GM19455 (cell line): ENCODE measurements around the gene DNAJA4.
"Not testable (repeated sequence)": the region's sequence is repeated elsewhere in the genome, so short reads cannot be mapped to it uniquely, and the experiment has no call there.

ENCODE experiments used
- ATAC-seq: cut with Tn5 transposase; IDR thresholded peaks from one replicate; pipeline ENCODE4 v1.9.1; 2021; ENCODE audit not compliant: unreplicated experiment

Gene DNAJA4

DNA sequence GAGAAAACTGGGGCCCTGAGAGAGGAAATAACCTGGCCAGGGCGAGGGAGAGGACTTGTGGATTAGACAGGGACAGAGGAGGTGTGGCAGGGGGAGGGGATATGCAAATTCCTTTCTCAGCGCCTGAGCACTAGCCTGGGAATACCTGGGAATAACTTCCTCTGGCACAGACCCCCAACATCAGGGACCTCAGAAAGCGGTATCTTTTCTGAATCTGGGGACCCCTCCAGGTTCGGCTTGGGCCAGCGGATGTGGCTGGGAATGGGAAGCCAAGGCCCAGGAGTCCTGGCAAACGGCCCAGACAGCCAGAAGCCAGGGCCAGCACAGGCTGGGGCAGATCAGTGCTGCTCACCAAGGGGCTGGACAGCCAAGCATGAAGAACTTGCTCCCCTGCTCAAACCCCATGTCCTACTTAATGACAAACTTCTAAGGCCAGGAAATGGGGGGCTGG is 20.8 kb upstream of the DNAJA4 start:
- no peak for ATAC-seq

DNA sequence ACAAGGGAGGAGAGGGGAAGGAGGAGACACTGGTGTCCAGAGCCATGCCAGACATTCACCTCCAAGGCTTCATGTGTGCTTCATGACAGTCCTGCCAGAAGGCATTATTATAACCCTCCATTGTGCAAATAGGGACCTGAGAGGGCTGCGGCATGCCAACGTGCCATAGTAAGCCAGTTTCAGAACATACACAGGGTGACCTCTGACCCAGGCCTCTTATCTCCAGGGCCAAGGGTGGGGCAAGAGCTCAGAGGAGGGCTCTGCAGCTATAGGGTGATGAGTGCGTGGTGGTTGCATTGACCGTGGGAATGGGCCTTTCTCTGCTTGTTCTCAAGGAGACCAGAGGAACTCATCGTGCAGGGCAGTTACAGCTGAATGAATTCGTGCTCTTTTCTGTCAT is 20.3 kb upstream of the DNAJA4 start:
- ATAC-seq, result no peak

DNA sequence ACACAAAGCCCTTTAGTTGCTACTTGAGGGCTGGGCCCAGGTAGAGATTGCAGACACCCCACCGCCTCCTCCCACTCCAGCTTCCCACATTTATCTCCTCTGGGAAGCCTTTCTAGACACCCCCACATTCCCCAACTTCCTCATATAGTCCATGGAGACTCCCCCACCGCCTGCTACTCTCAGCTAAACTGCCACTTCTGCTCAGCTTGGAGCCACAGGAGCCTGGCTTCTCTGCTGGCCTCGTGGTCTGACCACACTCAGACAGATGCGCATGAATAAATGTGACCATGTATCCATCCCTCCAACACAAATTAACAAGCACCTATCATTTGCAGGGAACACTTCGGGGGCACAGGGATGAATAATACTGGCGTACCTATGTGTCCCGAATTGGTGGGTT is 19.5 kb upstream of the DNAJA4 start:
- ATAC-seq, result no peak

DNA sequence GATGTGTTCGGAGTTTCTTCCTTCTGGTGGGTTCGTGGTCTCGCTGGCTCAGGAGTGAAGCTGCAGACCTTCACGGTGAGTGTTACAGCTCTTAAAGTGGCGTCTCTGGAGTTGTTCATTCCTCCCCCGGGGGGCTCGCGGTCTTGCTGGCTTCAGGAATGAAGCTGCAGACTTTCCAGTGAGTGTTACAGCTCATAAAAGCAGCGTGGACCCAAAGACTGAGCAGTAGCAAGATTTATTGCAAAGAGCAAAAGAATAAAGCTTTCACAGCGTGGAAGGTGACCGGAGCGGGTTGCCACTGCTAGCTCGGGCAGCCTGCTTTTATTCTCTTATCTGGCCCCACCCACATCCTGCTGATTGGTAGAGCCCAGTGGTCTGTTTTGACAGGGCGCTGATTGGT is 19.0 kb upstream of the DNAJA4 start:
- not testable (repeated sequence) for ATAC-seq

DNA sequence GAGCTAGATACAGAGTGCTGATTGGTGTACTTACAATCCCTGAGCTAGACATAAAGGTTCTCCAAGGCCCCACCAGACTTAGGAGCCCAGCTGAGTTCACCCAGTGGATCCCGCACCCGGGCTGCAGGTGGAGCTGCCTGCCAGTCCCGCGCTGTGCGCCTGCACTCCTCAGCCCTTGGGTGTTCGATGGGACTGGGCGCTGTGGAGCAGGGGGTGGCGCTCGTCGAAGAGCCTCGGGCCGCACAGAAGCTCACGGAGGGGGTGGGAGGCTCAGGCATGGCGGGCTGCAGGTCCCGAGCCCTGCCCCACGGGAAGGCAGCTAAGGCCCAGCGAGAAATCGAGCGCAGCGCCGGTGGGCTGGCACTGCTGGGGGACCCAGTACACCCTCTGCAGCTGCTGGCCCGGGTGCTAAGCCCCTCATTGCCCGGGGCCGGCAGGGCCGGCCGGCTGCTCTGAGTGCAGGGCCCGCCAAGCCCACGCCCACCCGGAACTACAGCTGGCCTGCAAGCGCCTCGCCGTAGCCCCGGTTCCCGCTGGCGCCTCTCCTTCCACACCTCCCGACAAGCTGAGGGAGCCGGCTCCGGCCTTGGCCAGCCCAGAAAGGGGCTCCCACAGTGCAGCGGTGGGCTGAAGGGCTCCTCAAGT is 18.3 kb upstream of the DNAJA4 start:
- ATAC-seq, result not testable (repeated sequence)

DNA sequence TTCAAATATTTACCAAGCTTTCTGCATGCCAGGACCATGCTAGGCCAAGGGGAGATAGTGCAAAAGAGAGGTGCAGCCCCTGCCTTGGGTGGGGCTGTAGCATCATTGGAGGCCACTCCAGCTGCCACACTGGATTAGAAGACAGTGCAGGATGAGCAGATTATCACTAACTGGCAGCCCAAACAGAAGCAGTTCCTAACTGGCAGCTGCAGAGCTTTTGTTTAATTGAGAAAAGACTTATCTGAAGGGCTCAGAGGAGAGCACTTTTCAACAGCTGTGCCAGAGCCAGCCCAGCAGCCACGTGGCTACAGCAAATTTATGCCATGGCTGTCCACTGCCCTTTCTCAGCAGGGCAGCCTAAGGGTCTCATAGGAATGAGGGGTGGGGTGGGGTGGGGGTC is 16.5 kb upstream of the DNAJA4 start:
- no peak for ATAC-seq

DNA sequence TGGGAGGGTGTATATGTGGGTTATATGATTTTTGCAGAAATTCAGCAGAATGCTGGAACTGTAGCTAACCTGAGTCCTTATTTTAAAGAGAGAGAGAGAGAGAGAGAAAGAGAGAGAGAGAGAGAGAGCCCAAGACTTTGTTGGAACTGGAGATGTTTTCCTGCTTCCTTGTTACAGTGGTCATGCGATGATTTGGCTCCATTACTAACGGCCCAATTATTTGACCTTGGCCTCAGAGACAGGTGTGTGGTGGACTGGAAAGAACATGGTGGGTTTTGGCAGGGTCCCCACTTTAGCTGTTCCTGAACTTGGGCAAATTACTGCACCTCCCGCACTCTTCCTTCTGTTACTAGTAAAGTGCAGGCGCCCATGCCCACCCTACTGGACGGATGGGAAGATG is 15.2 kb upstream of the DNAJA4 start:
- ATAC-seq, result no peak

DNA sequence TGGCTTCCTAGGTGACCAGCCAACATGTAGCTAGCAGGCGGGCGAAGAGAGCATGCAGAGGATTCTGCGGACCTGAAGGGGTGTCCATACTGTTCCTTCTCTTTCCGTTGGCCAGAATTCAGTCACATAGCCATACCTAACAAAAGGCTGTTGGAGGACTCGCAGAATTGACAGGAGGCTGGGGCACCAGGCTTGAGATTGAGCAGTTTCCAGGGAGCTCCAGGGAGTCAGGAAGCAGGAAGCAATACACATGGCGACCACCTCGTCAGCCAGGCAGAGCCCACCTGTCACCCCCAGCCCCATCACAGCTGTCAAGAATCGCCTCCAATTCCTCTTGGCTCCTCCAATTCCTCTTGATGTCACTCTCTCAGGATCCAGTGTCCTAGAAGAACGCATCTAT is 13.2 kb upstream of the DNAJA4 start:
- ATAC-seq, result no peak

DNA sequence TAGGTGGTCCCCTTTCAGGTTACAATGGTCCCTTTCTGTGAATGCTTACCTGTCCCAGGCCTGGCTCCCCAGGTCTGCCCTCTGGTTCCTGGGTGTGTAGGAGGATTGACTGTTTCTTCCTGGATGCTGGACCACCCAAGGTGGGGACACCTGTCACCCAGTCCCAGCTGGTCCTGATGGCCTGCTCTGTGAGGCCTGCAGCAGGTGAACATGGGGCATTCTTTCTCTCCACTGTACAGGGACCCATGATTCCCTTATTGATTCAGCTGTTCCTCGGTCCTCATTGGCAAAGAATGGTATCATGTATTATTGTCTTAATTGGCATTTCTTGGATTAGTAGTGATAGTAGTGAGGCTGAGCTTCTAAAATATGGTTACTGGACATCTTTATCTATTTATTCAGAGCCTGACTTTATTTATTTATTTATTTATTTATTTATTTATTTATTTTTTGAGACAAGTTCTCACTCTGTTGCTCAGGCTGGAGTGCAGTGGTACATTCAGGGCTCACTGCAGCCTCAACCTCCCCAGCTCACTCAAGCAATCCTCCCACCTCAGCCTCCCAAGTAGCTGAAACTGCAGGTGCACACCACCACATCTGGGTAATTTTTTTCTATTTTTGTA is 8.8 kb upstream of the DNAJA4 start:
- no peak for ATAC-seq

DNA sequence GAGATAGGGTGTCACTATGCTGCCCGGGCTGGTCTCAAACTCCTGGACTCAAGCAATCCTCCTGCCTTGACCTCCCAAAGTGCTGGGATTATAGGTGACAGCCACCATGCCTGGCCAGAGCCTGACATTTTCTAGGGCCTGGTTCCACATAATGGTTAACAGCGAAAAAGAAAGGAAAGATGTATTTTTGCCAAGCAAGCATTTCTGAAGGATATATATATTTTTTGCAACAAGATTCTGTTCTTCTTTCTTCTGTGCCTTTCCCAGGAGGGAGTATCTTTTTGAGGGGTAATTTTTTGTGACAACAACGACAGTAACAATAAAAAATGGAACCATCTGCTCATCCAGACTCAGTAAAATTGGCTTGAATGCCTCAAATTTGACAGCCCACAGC is 8.3 kb upstream of the DNAJA4 start:
- no peak for ATAC-seq

DNA sequence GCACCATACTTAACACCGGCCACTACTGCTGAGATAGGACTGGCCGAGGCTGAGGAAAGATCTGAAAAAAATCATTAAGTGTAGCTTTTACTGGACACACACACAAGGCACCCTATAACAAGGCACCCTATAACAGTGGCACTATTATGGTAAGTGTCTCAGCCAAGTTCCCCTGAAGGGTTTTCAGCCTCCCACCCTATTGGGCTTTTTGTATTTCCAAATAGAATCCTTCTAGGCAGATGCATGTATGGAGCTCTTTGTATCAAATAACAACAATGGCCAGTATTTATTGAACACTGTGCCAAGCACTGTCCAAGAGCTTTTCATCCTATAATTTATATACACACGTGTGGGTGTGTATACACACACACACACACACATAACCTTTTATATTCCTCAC is 6.7 kb upstream of the DNAJA4 start:
- ATAC-seq, result no peak

DNA sequence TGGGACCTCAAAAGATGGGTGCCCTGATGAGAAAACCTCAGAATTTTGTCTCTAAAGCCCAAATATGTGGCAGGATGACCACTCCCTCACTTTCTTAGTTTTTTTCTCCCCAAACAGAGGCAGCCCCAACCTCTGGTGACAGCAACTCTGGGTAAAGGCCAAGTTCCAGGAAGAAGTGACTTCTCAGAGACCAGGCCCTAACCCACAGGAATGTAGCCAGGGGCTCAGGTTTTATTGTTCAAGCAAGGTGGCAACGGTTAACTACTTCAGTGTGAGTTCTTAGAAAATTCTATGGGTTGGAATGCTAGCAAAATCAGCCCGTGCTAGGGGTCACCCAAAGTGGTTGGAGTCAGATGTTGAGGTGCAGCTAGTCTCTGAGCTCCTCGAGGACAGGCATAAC is 5.1 kb upstream of the DNAJA4 start:
- no peak for ATAC-seq

DNA sequence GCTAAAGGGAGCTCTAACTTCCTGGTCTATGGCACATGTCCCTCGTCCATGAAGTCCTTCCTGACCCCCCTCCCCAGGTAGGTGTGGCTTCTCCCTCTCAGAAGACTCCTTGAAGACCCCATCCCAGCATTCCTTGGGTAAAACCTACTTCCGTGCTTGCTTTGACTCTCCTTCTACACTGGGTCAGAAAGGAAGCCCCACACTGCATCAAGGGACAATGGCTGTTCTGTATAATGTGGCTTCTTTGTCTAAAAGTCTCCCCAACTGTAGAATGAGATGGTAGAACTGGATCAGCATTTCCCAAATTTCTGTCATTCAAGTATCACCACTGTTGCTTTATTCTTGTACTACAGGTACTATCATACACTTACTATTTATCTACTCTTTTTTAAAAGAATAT is 3.9 kb upstream of the DNAJA4 start:
- ATAC-seq, result no peak

DNA sequence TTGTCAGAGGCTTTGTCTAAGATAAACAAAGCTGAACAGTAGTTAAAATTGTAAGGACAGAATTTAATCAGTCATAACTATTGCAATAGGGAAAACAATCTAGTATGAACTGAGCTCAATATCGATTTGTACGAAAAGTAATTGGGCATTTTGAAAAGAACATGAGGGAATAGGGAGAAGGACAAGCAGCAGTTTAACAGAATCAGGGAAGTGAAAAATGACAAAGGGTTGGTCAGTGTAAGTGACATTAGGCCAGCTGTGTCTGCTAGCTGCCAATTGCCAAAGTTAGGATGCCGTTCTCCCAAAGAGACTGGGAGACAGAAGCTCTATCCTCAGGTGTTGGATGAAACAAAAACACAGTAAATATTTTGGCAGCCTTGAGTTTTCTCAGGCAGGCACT is 3.3 kb upstream of the DNAJA4 start:
- ATAC-seq, result no peak

DNA sequence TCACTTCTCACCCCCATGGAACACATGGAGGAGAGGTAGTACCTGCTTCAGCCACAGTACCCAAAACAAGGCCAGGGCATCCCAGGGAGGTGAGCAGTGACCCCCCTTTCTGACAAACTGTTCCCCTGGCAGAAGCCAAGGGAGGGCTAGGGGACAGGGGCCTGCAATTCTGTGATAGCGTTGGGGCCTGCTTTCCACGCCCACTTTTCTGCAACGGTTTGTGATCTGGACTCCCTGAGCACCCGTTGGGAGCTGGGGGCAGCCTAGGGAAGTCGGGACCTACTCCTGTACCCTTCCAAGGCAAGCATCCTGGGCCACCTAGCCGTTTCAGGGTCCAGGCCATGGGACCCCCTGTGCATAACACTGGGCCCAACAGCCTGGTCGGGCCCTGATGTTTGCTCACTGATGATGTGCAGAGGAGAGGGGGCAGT is 996 bp upstream of the DNAJA4 start:
- ATAC-seq, result no peak

DNA sequence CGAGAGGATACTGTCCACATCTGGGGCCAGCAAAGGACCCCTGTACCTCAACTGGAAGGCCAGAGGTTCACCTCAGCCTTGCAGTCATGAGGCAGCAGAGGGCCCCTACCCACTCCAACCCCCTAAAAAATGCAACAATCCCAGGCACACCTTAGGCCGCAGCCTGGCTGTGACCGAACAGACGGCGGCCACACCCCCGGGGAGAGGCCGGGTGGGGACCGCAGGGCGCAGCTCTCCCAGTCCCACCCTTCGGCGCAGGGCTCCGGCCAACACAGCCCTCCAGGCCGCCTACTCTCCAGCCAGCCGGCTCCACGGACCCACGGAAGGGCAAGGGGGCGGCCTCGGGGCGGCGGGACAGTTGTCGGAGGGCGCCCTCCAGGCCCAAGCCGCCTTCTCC is 457 bp upstream of the DNAJA4 start:
- ATAC-seq, result no peak

DNA sequence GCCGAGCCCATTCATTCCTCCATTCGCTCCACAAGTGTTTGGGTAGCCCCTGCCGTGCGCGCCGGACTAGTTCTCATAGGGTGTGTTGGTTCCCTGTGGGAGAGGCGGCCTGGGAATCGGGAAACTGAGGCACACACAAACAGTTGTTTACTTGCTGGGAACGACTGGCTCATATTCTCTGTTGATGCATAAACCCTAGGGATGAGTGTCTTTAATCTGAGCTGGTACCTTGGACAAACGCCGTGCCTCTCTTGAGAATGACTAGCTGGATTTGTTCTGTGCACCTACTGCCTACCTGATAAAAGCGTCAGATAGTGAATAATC is 737 bp downstream of the DNAJA4 start:
- ATAC-seq, result no peak

DNA sequence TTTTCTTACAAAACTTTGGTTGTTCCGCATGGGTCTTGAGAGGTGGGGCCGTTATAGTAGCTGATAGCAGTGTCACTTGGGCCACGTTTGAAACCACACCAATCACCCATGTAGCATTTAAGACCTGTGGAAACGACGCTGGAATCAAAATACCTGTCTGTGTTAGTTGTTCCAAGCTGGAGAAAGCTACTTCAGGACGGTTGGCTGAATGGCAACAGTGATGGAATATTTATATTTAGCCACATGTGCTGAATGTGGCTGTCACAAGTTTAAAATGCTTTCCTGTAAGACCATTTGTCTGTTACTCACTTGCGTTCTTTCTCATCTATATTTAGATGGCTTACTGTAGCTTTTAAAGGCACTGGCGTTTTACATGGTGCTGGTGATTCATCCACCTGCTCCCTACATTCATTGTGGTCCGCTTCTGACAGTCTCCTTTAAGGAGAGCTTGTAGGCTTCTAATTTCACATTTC is 1.4 kb downstream of the DNAJA4 start:
- ATAC-seq, result no peak

DNA sequence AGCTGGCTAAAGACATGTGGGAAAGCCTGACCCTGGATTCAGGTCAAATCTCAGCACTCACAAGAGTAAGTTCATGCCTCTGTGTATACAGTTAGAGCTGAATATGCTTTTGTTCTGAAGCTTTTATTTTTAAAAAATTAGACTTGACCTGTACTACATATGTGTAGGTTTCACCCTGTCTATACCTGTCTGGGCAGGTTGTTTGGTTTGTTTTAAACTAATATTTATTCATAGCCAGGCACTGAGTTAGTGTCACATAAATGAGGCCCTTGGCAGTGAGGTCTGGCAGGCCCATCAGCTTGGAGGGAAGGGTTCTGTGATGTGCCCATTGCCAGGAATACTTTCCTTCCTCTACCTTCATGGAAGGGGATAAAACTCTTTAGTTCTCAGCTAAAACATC is 1.9 kb downstream of the DNAJA4 start:
- no peak for ATAC-seq

DNA sequence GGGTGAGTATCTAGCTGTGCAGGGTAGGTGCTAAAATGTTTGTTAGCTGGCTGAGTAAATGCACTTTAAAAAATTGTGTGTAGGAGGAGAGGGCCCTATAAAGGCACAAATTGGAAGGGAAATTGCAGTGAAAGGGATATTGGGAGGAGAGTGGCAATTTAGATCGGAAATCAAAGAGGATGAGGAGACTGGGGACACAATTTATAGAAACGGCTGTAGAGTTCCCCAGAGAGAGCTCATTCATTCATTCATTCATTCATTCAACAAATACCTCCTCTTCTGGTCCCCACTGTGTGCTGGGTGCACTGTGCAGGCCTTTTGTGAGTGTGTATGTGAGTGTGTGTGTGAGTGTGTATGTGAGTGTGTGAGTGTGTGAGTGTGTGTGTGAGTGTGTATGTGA is 2.4 kb downstream of the DNAJA4 start:
- ATAC-seq, result no peak

DNA sequence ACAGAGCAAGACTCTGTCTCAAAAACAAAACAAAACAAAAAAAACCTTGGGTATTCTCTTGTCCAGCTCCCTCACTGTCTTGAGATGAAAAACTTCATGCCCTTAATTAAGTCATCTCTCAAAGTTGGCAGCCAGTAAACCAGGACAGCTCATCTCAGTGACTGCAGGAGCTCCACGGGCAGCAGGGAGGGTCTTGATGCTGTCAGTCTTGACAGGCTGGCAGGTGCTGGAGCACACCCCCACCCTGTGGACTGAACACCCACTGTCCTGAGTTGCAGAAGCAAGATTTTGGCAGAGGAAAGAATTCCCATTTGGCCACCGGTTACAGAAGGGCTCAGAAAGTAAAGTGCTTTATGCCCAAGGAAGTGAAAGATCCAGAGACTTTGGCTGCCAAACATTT is 8.0 kb downstream of the DNAJA4 start:
- no peak for ATAC-seq

DNA sequence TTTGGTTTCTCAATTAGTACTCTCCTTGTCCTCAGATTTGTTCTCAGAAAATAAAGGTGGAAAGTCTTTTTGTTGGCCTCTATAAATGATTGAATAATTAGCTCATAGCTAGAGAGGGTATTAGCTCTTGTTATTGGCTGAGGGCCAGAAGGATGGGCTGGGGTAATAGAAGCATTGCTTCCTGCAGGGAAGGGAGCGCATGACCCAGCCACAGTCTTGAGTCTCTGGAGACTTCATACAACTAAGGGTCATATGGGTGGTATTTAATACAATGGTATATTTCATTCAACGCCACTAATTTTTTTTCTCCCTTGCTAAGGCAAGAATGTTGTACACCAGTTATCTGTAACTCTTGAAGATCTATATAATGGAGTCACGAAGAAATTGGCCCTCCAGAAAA is 8.4 kb downstream of the DNAJA4 start:
- ATAC-seq, result no peak

DNA sequence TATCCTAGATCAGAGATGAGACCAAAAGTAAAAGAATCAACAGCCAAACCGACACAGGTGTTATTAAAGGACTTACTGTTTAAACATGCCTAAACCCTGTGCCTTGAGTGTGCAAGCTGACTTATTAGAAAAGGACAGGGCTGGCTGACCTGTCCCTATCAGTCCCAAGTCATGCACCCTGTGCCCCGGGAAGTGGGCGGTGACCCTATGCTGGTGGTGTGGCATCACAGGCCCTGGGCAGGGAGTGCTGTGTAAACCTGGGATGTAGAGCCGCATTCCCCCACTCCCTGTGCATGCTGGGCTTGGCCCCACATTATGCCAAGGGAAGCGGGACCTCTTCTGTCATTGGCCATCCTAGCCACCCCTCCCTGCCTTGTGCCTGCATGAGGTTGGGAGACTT is 10.6 kb downstream of the DNAJA4 start:
- ATAC-seq, result no peak
